OCI-LY3 (cell line): ENCODE results near the gene CNTLN.

Source experiments
- CTCF ChIP-seq: fragments of 200-600, 300-600 bp; sonication (generic); IDR thresholded peaks from 2 replicates; pipeline ENCODE4 v1.5.1; 2014; ENCODE audit warnings: antibody characterized with exemption, low read length, low read depth
- EZH2phosphoT487 ChIP-seq: fragments of 200-600 bp; shearing (Covaris generic); IDR thresholded peaks from 2 replicates; pipeline ENCODE4 v1.6.1; 2018; ENCODE audit warnings: antibody characterized with exemption, mixed run types, low read depth

GRCh38 chr9:17165764-17166163 is 30.9 kb downstream of the CNTLN start:
- no peak for TF ChIP-seq CTCF
- no peak for TF ChIP-seq EZH2phosphoT487
